ENCODE data around the gene EOLA1.
"Not testable (repeated sequence)": the region's sequence is repeated elsewhere in the genome, so short reads cannot be mapped to it uniquely, and the experiment has no call there.

Gene EOLA1

GRCh38 chrX:149513825-149514428 is 26.9 kb upstream of the EOLA1 start:
- in situ Hi-C loops (cut with HindIII; ENCODE audit: low sequenced_read_pairs) = no loop called here

GRCh38 chrX:149515954-149516602 is 24.7 kb upstream of the EOLA1 start:
- in situ Hi-C loops (cut with HindIII; ENCODE audit: low sequenced_read_pairs) = no loop called here

- in situ Hi-C loops (cut with HindIII; ENCODE audit: low sequenced_read_pairs) = no loop called here
These were observed 24.2 kb upstream of the EOLA1 start for GRCh38 chrX:149516604-149517003.

GRCh38 chrX:149517308-149517707 is 23.5 kb upstream of the EOLA1 start:
- in situ Hi-C loops (cut with HindIII; ENCODE audit: low sequenced_read_pairs) = no loop called here

GRCh38 chrX:149518236-149518635 is 22.6 kb upstream of the EOLA1 start:
- in situ Hi-C loops (cut with HindIII; ENCODE audit: low sequenced_read_pairs) = no loop called here

- in situ Hi-C loops (cut with HindIII; ENCODE audit: low sequenced_read_pairs) = not testable (repeated sequence)
These were observed 20.1 kb upstream of the EOLA1 start for GRCh38 chrX:149520636-149521277.

GRCh38 chrX:149521438-149521837 is 19.4 kb upstream of the EOLA1 start:
- in situ Hi-C loops (cut with HindIII; ENCODE audit: low sequenced_read_pairs) = no loop called here

GRCh38 chrX:149522916-149523315 is 17.9 kb upstream of the EOLA1 start:
- in situ Hi-C loops (cut with HindIII; ENCODE audit: low sequenced_read_pairs) = no loop called here

GRCh38 chrX:149525389-149525788 is 15.4 kb upstream of the EOLA1 start:
- in situ Hi-C loops (cut with HindIII; ENCODE audit: low sequenced_read_pairs) = not testable (repeated sequence)

- in situ Hi-C loops (cut with HindIII; ENCODE audit: low sequenced_read_pairs) = not testable (repeated sequence)
These were observed 14.9 kb upstream of the EOLA1 start for GRCh38 chrX:149525903-149526302.

- in situ Hi-C loops (cut with HindIII; ENCODE audit: low sequenced_read_pairs) = not testable (repeated sequence)
These were observed 14.3 kb upstream of the EOLA1 start for GRCh38 chrX:149526318-149527033.

GRCh38 chrX:149527705-149528104 is 13.1 kb upstream of the EOLA1 start:
- in situ Hi-C loops (cut with HindIII; ENCODE audit: low sequenced_read_pairs) = no loop called here

- in situ Hi-C loops (cut with HindIII; ENCODE audit: low sequenced_read_pairs) = no loop called here
These were observed 12.4 kb upstream of the EOLA1 start for GRCh38 chrX:149528381-149528780.

GRCh38 chrX:149531599-149531998 is 9.2 kb upstream of the EOLA1 start:
- in situ Hi-C loops (cut with HindIII; ENCODE audit: low sequenced_read_pairs) = no loop called here

GRCh38 chrX:149532868-149533267 is 7.9 kb upstream of the EOLA1 start:
- in situ Hi-C loops (cut with HindIII; ENCODE audit: low sequenced_read_pairs) = not testable (repeated sequence)

GRCh38 chrX:149533999-149534398 is 6.8 kb upstream of the EOLA1 start:
- in situ Hi-C loops (cut with HindIII; ENCODE audit: low sequenced_read_pairs) = not testable (repeated sequence)

- in situ Hi-C loops (cut with HindIII; ENCODE audit: low sequenced_read_pairs) = not testable (repeated sequence)
These were observed 5.7 kb upstream of the EOLA1 start for GRCh38 chrX:149534926-149535602.

- in situ Hi-C loops (cut with HindIII; ENCODE audit: low sequenced_read_pairs) = not testable (repeated sequence)
These were observed 3.3 kb upstream of the EOLA1 start for GRCh38 chrX:149537474-149537873.

- in situ Hi-C loops (cut with HindIII; ENCODE audit: low sequenced_read_pairs) = no loop called here
These were observed 1.3 kb upstream of the EOLA1 start for GRCh38 chrX:149539283-149540130.

GRCh38 chrX:149540131-149540620 is 636 bp upstream of the EOLA1 start:
- in situ Hi-C loops (cut with HindIII; ENCODE audit: low sequenced_read_pairs) = no loop called here
